GM21360 (cell line): Measurements from ENCODE around the gene C17orf114.

Source experiments
- ATAC-seq: cut with Tn5 transposase; IDR thresholded peaks from one replicate; pipeline ENCODE4 v1.9.1; 2021; ENCODE audit warnings: mild to moderate bottlenecking, moderate library complexity; ENCODE audit not compliant: unreplicated experiment

Gene C17orf114

GRCh38 chr17:4788159-4788806, 13.8 kb downstream of the C17orf114 start:
- ATAC-seq: no peak

DNA sequence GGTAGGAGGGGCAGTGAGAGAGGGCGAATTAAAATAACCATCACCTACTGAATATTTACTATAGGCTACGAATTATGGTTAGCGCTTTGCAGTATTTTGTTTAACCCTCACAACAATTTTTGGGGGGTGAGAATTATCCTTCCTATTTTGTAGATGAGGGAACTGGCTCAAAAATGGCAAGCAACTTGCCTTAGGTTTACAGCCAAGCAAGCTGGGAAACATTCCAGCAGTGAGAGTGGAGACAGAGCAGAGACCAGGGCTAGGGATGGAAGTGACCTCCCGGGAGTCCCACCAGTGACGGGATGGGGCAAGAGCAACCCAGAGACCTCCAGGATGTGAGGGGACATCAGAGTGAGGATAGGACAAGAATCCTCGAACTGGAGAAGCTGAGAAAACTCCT, 15.6 kb downstream of the C17orf114 start:
- ATAC-seq: no peak

GRCh38 chr17:4786106-4786511, 16.0 kb downstream of the C17orf114 start, which contains the start of gene VMO1:
Gene VMO1 (minus strand): TSS chr17:4786364. CDS start chr17:4786352, 12 bp downstream.
- ATAC-seq: no peak

DNA sequence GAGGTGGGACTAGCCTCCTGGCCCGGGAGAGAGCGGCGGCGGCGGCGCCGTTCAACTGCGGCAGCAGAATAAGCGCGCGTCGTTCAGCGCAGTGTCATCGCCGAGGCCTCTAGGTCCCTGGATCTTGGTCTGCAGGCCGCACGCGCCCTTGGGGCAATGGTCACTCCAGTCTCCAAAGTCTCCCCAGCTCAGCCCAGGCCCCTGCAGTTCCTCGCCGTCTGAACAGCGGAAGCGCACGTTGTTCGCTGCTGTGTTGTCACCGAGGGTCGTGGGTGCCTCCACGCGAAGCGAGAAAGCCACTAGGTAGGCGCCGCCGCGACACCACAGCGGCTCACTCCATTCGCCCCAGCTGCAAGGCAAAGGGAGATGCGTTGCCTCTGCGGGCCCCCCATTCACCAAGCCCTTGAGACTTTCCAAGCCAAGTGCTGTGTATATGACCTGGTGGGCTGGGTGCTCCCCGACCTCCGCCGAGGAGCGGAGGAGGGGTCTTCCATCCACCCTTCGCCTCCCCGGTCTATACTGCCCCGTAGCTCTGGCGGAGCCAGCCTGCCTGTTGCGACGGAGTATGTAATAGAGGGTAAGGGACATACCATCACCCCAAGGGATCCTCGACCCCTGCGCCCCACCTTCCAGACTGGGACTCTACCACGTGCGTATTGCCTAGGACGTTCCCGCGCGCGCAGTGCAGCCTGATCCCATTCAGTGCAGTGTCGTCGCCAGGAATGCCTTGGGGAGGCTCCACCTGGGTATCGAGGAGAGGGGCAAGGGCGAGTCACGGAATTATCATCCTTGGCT, 16.6 kb downstream of the C17orf114 start:
- ATAC-seq: no peak

DNA sequence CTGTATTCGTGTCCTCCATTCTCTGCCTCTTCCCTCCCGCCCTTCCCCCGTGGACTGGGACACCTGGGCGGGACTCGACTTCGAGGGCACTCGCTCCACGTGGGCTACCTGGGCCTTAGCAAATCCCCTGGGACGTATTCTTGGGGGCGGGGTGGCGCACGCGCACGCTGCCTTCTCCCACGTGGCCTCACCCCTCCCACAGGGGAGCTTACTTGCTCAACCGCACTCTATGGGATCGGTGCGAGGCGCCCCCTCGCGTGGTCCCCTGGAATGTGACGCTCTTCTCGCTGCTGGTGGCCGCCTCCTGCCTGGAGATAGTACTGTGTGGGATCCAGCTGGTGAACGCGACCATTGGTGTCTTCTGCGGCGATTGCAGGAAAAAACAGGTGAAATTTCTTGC, 19.5 kb downstream of the C17orf114 start:
- ATAC-seq: no peak

DNA sequence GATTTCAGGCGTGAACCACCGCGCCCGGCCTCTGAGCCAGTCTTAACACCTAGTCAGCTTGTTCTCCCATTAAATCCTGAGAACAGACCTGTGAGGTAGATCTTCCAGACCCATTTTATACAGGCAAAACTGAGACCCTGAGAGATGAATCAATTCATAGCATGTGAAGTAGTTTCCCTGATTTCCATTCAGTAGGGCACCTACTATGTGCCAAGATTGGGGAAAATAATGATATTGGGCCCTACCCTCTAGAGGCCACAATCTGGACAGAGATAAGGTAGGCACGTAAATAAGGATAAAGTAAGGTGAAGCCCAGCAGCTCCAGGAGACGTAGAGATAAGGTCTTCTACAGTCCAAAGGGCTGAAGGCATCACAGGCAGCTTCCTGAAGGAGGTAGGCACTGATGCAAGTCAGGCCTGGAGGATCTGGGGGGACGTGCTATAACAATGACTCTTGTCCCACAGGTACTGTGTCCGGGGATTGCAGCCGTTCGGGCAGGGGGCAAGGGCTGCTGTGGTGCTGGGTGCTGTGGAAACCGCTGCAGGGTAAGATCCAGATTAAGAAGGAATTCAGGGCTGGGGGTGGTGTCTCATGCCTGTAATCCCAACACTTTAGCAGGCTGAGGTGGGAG, 21.7 kb downstream of the C17orf114 start:
- no peak for ATAC-seq

GRCh38 chr17:4777969-4778760, 24.0 kb downstream of the C17orf114 start:
- no peak for ATAC-seq

GRCh38 chr17:4772235-4772613, 29.9 kb downstream of the C17orf114 start:
- ATAC-seq: no peak

DNA sequence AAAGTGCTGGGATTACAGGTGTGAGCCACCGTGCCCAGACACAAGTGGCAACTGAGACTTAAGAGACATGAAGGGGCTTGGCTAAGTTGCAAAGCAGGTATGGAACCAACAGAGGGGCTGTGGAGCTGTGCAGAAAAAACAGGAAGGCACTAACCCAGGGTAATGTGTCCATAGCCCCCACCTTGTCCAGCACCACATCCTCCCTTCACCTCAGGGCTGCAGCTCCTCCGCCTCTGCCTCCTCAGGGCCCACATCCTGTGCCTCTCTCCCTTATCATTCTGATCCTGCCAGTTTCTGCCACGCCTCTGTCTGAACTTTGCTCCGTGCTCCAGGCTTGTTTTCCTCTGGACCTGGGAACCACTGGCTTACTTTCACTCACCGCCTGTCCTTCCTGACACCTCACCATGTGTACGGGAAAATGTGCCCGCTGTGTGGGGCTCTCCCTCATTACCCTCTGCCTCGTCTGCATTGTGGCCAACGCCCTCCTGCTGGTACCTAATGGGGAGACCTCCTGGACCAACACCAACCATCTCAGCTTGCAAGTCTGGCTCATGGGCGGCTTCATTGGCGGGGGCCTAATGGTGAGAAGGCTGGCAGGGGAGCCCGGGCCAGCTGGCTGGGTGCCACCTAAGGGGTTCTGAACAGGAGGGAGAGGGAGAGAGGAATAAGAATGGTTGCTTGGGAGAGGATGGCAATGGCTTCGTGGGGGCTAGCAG, 30.5 kb downstream of the C17orf114 start, which contains the start of gene TM4SF5:
TSS of gene TM4SF5 (plus strand) at position 368 of the 716 bp plus-strand sequence. CDS start at position 405, 37 bp downstream.
- ATAC-seq: no peak

- ATAC-seq: no peak
These were observed 32.5 kb downstream of the C17orf114 start for GRCh38 chr17:4769628-4770027.

GRCh38 chr17:4768298-4768697, 33.8 kb downstream of the C17orf114 start:
- no peak for ATAC-seq

GRCh38 chr17:4766723-4767122, 35.4 kb downstream of the C17orf114 start:
- ATAC-seq: no peak

DNA sequence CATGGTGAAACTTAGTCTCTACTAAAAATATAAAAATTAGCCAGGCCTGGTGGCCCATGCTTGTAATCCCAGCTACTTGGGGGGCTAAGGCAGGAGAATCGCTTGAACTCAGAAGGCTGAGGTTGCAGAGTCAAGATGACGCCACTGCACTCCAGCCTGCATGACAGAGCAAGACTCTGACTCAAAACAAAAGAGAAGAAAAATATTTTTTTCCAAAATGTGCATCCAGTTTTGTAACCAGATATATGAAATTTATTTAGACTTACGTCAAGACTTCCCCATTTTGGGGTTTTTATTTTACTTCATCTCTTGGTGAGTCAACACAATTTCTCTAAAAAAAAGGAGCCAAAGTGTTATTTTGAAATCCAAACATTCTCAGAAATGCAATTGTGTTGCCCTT, 35.9 kb downstream of the C17orf114 start:
- ATAC-seq: no peak

DNA sequence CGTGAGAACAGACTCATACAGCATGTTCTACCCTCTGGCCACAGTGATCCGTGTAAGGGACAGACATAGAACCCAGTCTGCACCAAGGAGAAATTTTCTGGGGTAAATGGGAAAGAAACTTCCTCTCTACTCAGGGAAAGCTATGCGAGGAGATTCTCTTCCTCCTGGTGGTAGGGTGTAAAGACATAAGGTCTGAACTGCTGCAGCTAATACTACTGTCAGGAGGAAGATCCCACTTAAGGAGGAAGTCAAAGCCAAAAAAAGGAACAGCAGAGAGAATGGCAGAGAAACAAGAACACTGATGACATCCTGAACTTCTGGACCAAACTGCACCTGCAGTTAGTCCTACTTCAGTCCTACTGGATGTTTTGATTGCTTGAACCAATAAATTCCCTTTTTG, 37.5 kb downstream of the C17orf114 start:
- no peak for ATAC-seq

- no peak for ATAC-seq
These were observed 42.3 kb downstream of the C17orf114 start for GRCh38 chr17:4759776-4760236.

GRCh38 chr17:4753392-4753791, 48.7 kb downstream of the C17orf114 start:
- no peak for ATAC-seq

DNA sequence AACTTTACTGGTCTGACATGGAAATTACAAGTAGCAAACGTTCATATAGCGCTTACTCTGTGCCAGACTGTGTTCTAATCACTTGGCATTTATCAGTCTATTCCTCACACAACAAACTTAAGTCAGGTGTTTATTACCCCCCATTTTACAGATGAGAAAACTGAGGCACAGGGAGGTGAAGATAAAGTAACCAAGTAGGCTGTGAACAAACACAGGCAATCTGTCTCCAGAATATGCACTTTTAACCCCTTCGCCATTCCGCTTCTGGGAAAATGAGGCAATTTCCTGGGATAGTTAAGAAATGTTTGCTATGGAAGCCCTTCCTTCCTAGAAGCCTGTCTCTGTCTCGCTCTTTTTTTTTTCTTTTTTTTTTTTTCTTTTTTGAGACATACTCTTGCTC, 50.2 kb downstream of the C17orf114 start:
- ATAC-seq: no peak
